HepG2 (cell line): Measurements from ENCODE around the gene ZNF394. TPM values are rescaled to one million over a fixed set of nuclear protein-coding genes. Genes with fewer than 3 reads are reported as not detected.
A peak's percentile ranks its signal among the peaks of the same experiment; 100 is the strongest.

Experiments used
- AGO2 ChIP-seq: fragments of 200-400 bp; formaldehyde crosslinking; optimal IDR thresholded peaks from 2 replicates; pipeline ENCODE3; 2017; ENCODE audit warnings: mild to moderate bottlenecking, low read depth, low read length, moderate library complexity
- BCLAF1 ChIP-seq: fragments of 450-650 bp; IDR thresholded peaks from 2 replicates; pipeline ENCODE4 v1.6.1; 2017; ENCODE audit warnings: mild to moderate bottlenecking
- CENPX ChIP-seq: sonication (generic); formaldehyde crosslinking; IDR thresholded peaks from 2 replicates; pipeline ENCODE4 v1.9.0; 2021; ENCODE audit warnings: mild to moderate bottlenecking, missing genetic modification reagents, moderate library complexity
- CTCF ChIP-seq: sonication (generic); formaldehyde crosslinking; IDR thresholded peaks from 2 replicates; pipeline ENCODE4 v1.5.0; 2020; ENCODE audit warnings: mild to moderate bottlenecking, missing genetic modification reagents, moderate library complexity
- FOXP4 ChIP-seq: sonication (generic); formaldehyde crosslinking; IDR thresholded peaks from 2 replicates; pipeline ENCODE4 v1.4.0; 2020; ENCODE audit warnings: missing genetic modification reagents
- MEF2D ChIP-seq: sonication (generic); formaldehyde crosslinking; IDR thresholded peaks from 2 replicates; pipeline ENCODE4 v1.5.1; 2020; ENCODE audit warnings: mild to moderate bottlenecking, missing genetic modification reagents
- MTF1 ChIP-seq: sonication (generic); formaldehyde crosslinking; IDR thresholded peaks from 2 replicates; pipeline ENCODE4 v1.5.0; 2020; ENCODE audit warnings: missing genetic modification reagents
- NFKB2 ChIP-seq: sonication (generic); formaldehyde crosslinking; IDR thresholded peaks from 2 replicates; pipeline ENCODE4 v1.4.0; 2020; ENCODE audit warnings: missing genetic modification reagents, borderline replicate concordance
- POLR2AphosphoS5 ChIP-seq: IDR thresholded peaks from 2 replicates; pipeline ENCODE4 v1.6.1; 2012; ENCODE audit warnings: low read depth, low read length
- POLR2G ChIP-seq: fragments of 200-400 bp; formaldehyde crosslinking; IDR thresholded peaks from 2 replicates; pipeline ENCODE4 v1.6.1; 2018; ENCODE audit warnings: mild to moderate bottlenecking, low read depth, low read length, moderate library complexity
- RAD51 ChIP-seq: fragments of 450-650 bp; IDR thresholded peaks from 2 replicates; pipeline ENCODE4 v1.6.1; 2016; ENCODE audit warnings: borderline replicate concordance
- SP5 ChIP-seq: IDR thresholded peaks from 2 replicates; pipeline ENCODE4 v1.6.1; 2016; ENCODE audit warnings: low read depth, borderline replicate concordance
- ZNF143 ChIP-seq: sonication (generic); formaldehyde crosslinking; IDR thresholded peaks from 2 replicates; pipeline ENCODE4 v1.4.0; 2020; ENCODE audit warnings: missing genetic modification reagents
- ZNF263 ChIP-seq: sonication (generic); formaldehyde crosslinking; IDR thresholded peaks from 2 replicates; pipeline ENCODE4 v1.4.0; 2020; ENCODE audit warnings: missing genetic modification reagents
- ZNF510 ChIP-seq: sonication (generic); formaldehyde crosslinking; IDR thresholded peaks from 2 replicates; pipeline ENCODE4 v1.4.0; 2020; ENCODE audit warnings: low read depth, mild to moderate bottlenecking, missing genetic modification reagents
- ZNF572 ChIP-seq: sonication (generic); formaldehyde crosslinking; IDR thresholded peaks from 2 replicates; pipeline ENCODE4 v1.5.1; 2020; ENCODE audit warnings: mild to moderate bottlenecking, missing genetic modification reagents
- ZNF768 ChIP-seq: sonication (generic); formaldehyde crosslinking; IDR thresholded peaks from 2 replicates; pipeline ENCODE4 v1.4.0; 2020; ENCODE audit warnings: missing genetic modification reagents
- ZNF770 ChIP-seq: sonication (generic); formaldehyde crosslinking; IDR thresholded peaks from 2 replicates; pipeline ENCODE4 v1.5.0; 2020; ENCODE audit warnings: mild to moderate bottlenecking, missing genetic modification reagents
- polyA plus RNA-seq, 8 experiments: library from polyadenylated mRNA; depleted of rRNA in 3 of 8; stranded (reverse) in 7 of 8; unstranded in 1 of 8; fragments of >200 nt; fragmentation: Illumina TruSeq in 4 of 8; extraction: Trizol in 4 of 8; gene quantifications; 2 replicates each; pipeline versions ENCODE4 v1.2.1 to v1.2.3, GENCODE V29; 2011 to 2016; ENCODE audit warnings: low read depth in 4 of 8, missing spikeins in 1 of 8, mixed read lengths in 1 of 8; ENCODE audit not compliant: insufficient read depth in 1 of 8
- total RNA-seq, 5 experiments: library from RNA; depleted of rRNA; stranded (reverse); fragments of >200 nt; fragmentation: Illumina TruSeq; extraction: Trizol; gene quantifications; 2 replicates each; pipeline ENCODE4 v1.2.3, GENCODE V29; 2016; ENCODE audit warnings: low read depth in 1 of 5

Gene ZNF394
- total and polyA plus RNA-seq, 2 of the 13 experiments (the other 11 are each of a cell fraction or from before 2014, with no cell fraction given) = 7.8 to 19.6 TPM

- TF ChIP-seq ZNF143 (CRISPR knock-in tag) (no peak; the same call in 1 of the 2 replicates), CTCF (CRISPR knock-in tag) (no peak), AGO2 (peak; percentile 69), CENPX (CRISPR knock-in tag) (no peak), ZNF768 (CRISPR knock-in tag) (peak; percentile 51; the same call in 1 of the 2 replicates), SP5 (peak; percentile 14; the same call in 1 of the 2 replicates), MTF1 (CRISPR knock-in tag) (no peak), ZNF510 (CRISPR knock-in tag) (peak; percentile 63; the same call in 1 of the 2 replicates), RAD51 (peak; percentile 97), ZNF572 (CRISPR knock-in tag) (no peak), FOXP4 (CRISPR knock-in tag) (peak; percentile 37; the same call in 1 of the 2 replicates), POLR2AphosphoS5 (peak; percentile 85), BCLAF1 (no peak), NFKB2 (CRISPR knock-in tag) (peak; percentile 78; the same call in 1 of the 2 replicates), POLR2G (peak; percentile 86), MEF2D (CRISPR knock-in tag) (peak; percentile 36; the same call in 1 of the 2 replicates), ZNF263 (CRISPR knock-in tag) (no peak), ZNF770 (no peak)
These were observed 27.3 kb downstream of the ZNF394 start, which contains the start of gene ZNF789 (continued) for GRCh38 chr7:99472561-99473314.
